ENCODE data around the gene SV2C. TPM values are rescaled to one million over a fixed set of nuclear protein-coding genes. Genes with fewer than 3 reads are reported as not detected.

Gene SV2C
- polyA plus RNA-seq, 2 donors: 0.22 to 0.43 TPM

GRCh38 chr5:76384189-76384588 lies 301.0 kb downstream of the SV2C start:
- H3K27ac ChIP-seq (ENCODE audit: low read depth in 2 of 2, low read length in 1 of 2): no peak overlapping the region

GRCh38 chr5:76384705-76385104 lies 301.5 kb downstream of the SV2C start:
- Histone ChIP-seq H3K9me3 (ENCODE audit: control insufficient read depth in 2 of 2, insufficient read depth in 1 of 2, low read depth in 1 of 2, low read length in 1 of 2) (no peaks in the 10 kb centered on the region), H3K27ac (ENCODE audit: low read depth in 2 of 2, low read length in 1 of 2) (no peak overlapping the region), H3K4me1 (ENCODE audit: control insufficient read depth in 2 of 2, insufficient read depth in 2 of 2, low read length in 1 of 2) (peaks cover 0 to 3% of the 10 kb centered on the region in 2 donors), H3K4me3 (ENCODE audit: low read depth in 1 of 2, low read length in 2 of 2) (no peak overlapping the region), H3K27me3 (ENCODE audit: control insufficient read depth in 1 of 2, insufficient read depth in 2 of 2, low read length in 2 of 2) (no peaks in the 10 kb centered on the region), H3K36me3 (ENCODE audit: control insufficient read depth in 2 of 2, insufficient read depth in 2 of 2, low read length in 1 of 2) (no peaks in the 10 kb centered on the region)
- 76 to 77% methylated on average over 3 of the region's 3 CpGs for WGBS, 2 donors

More at GRCh38 chr5:76384189-76384588, 301.0 kb downstream of the SV2C start:
- H3K9me3 ChIP-seq (ENCODE audit: control insufficient read depth in 2 of 2, insufficient read depth in 1 of 2, low read depth in 1 of 2, low read length in 1 of 2): no peaks in the 10 kb centered on the region
- peaks cover 0 to 3% of the 10 kb centered on the region in 2 donors for H3K4me1 ChIP-seq (ENCODE audit: control insufficient read depth in 2 of 2, insufficient read depth in 2 of 2, low read length in 1 of 2)
- no peaks in the 10 kb centered on the region for H3K27me3 ChIP-seq (ENCODE audit: control insufficient read depth in 1 of 2, insufficient read depth in 2 of 2, low read length in 2 of 2)
- H3K36me3 ChIP-seq (ENCODE audit: control insufficient read depth in 2 of 2, insufficient read depth in 2 of 2, low read length in 1 of 2): no peaks in the 10 kb centered on the region
- 36 to 52% methylated on average over 4 of the region's 4 CpGs for WGBS, 2 donors
- no peak overlapping the region for H3K4me3 ChIP-seq (ENCODE audit: low read depth in 1 of 2, low read length in 2 of 2)

- H3K27me3 ChIP-seq (ENCODE audit: control insufficient read depth in 1 of 2, insufficient read depth in 2 of 2, low read length in 2 of 2): no peaks in the 10 kb centered on the region
- H3K4me1 ChIP-seq (ENCODE audit: control insufficient read depth in 2 of 2, insufficient read depth in 2 of 2, low read length in 1 of 2): peaks cover 0 to 3% of the 10 kb centered on the region in 2 donors
- no peak overlapping the region for H3K27ac ChIP-seq (ENCODE audit: low read depth in 2 of 2, low read length in 1 of 2)
- no peaks in the 10 kb centered on the region for H3K36me3 ChIP-seq (ENCODE audit: control insufficient read depth in 2 of 2, insufficient read depth in 2 of 2, low read length in 1 of 2)
- no peak overlapping the region for H3K4me3 ChIP-seq (ENCODE audit: low read depth in 1 of 2, low read length in 2 of 2)
- 81 to 94% methylated on average over 5 of the region's 5 CpGs for WGBS, 2 donors
- no peaks in the 10 kb centered on the region for H3K9me3 ChIP-seq (ENCODE audit: control insufficient read depth in 2 of 2, insufficient read depth in 1 of 2, low read depth in 1 of 2, low read length in 1 of 2)
Measured at GRCh38 chr5:76385540-76385939, 302.4 kb downstream of the SV2C start.

- H3K4me3 ChIP-seq (ENCODE audit: low read depth in 1 of 2, low read length in 2 of 2): no peak overlapping the region
- no peak overlapping the region for H3K27ac ChIP-seq (ENCODE audit: low read depth in 2 of 2, low read length in 1 of 2)
- no peaks in the 10 kb centered on the region for H3K9me3 ChIP-seq (ENCODE audit: control insufficient read depth in 2 of 2, insufficient read depth in 1 of 2, low read depth in 1 of 2, low read length in 1 of 2)
- H3K4me1 ChIP-seq (ENCODE audit: control insufficient read depth in 2 of 2, insufficient read depth in 2 of 2, low read length in 1 of 2): peaks cover 0 to 3% of the 10 kb centered on the region in 2 donors
- no peaks in the 10 kb centered on the region for H3K27me3 ChIP-seq (ENCODE audit: control insufficient read depth in 1 of 2, insufficient read depth in 2 of 2, low read length in 2 of 2)
- no peaks in the 10 kb centered on the region for H3K36me3 ChIP-seq (ENCODE audit: control insufficient read depth in 2 of 2, insufficient read depth in 2 of 2, low read length in 1 of 2)
- 41 to 49% methylated on average over 5 of the region's 5 CpGs for WGBS, 2 donors
Measured at GRCh38 chr5:76386360-76386759, 303.2 kb downstream of the SV2C start.

GRCh38 chr5:76388236-76388635 lies 305.1 kb downstream of the SV2C start:
- 47 to 50% methylated on average over 1 of the region's 1 CpG for WGBS, 2 donors
- H3K27me3 ChIP-seq (ENCODE audit: control insufficient read depth in 1 of 2, insufficient read depth in 2 of 2, low read length in 2 of 2): no peaks in the 10 kb centered on the region
- H3K4me1 ChIP-seq (ENCODE audit: control insufficient read depth in 2 of 2, insufficient read depth in 2 of 2, low read length in 1 of 2): peaks cover 0 to 3% of the 10 kb centered on the region in 2 donors
- H3K4me3 ChIP-seq (ENCODE audit: low read depth in 1 of 2, low read length in 2 of 2): no peak overlapping the region
- H3K27ac ChIP-seq (ENCODE audit: low read depth in 2 of 2, low read length in 1 of 2): no peak overlapping the region
- no peaks in the 10 kb centered on the region for H3K36me3 ChIP-seq (ENCODE audit: control insufficient read depth in 2 of 2, insufficient read depth in 2 of 2, low read length in 1 of 2)
- no peaks in the 10 kb centered on the region for H3K9me3 ChIP-seq (ENCODE audit: control insufficient read depth in 2 of 2, insufficient read depth in 1 of 2, low read depth in 1 of 2, low read length in 1 of 2)

- H3K9me3 ChIP-seq (ENCODE audit: control insufficient read depth in 2 of 2, insufficient read depth in 1 of 2, low read depth in 1 of 2, low read length in 1 of 2): no peaks in the 10 kb centered on the region
- no peak overlapping the region for H3K27ac ChIP-seq (ENCODE audit: low read depth in 2 of 2, low read length in 1 of 2)
- H3K36me3 ChIP-seq (ENCODE audit: control insufficient read depth in 2 of 2, insufficient read depth in 2 of 2, low read length in 1 of 2): no peaks in the 10 kb centered on the region
- 85 to 87% methylated on average over 11 of the region's 11 CpGs for WGBS, 2 donors
- H3K27me3 ChIP-seq (ENCODE audit: control insufficient read depth in 1 of 2, insufficient read depth in 2 of 2, low read length in 2 of 2): no peaks in the 10 kb centered on the region
- H3K4me1 ChIP-seq (ENCODE audit: control insufficient read depth in 2 of 2, insufficient read depth in 2 of 2, low read length in 1 of 2): peaks cover 0 to 3% of the 10 kb centered on the region in 2 donors
- no peak overlapping the region for H3K4me3 ChIP-seq (ENCODE audit: low read depth in 1 of 2, low read length in 2 of 2)
Measured at GRCh38 chr5:76388791-76389512, 305.8 kb downstream of the SV2C start.

- Histone ChIP-seq H3K27ac (ENCODE audit: low read depth in 2 of 2, low read length in 1 of 2) (no peak overlapping the region), H3K4me1 (ENCODE audit: control insufficient read depth in 2 of 2, insufficient read depth in 2 of 2, low read length in 1 of 2) (peaks cover 0 to 3% of the 10 kb centered on the region in 2 donors)
Measured at GRCh38 chr5:76389513-76390154, 306.5 kb downstream of the SV2C start.

GRCh38 chr5:76391014-76391413 lies 307.8 kb downstream of the SV2C start:
- 81 to 86% methylated on average over 9 of the region's 9 CpGs for WGBS, 2 donors
- H3K27me3 ChIP-seq (ENCODE audit: control insufficient read depth in 1 of 2, insufficient read depth in 2 of 2, low read length in 2 of 2): no peaks in the 10 kb centered on the region
- no peaks in the 10 kb centered on the region for H3K36me3 ChIP-seq (ENCODE audit: control insufficient read depth in 2 of 2, insufficient read depth in 2 of 2, low read length in 1 of 2)
- no peak overlapping the region for H3K27ac ChIP-seq (ENCODE audit: low read depth in 2 of 2, low read length in 1 of 2)
- no peaks in the 10 kb centered on the region for H3K9me3 ChIP-seq (ENCODE audit: control insufficient read depth in 2 of 2, insufficient read depth in 1 of 2, low read depth in 1 of 2, low read length in 1 of 2)
- no peak overlapping the region for H3K4me3 ChIP-seq (ENCODE audit: low read depth in 1 of 2, low read length in 2 of 2)
- peaks cover 0 to 3% of the 10 kb centered on the region in 2 donors for H3K4me1 ChIP-seq (ENCODE audit: control insufficient read depth in 2 of 2, insufficient read depth in 2 of 2, low read length in 1 of 2)

More at GRCh38 chr5:76389513-76390154, 306.5 kb downstream of the SV2C start:
- Histone ChIP-seq H3K4me3 (ENCODE audit: low read depth in 1 of 2, low read length in 2 of 2) (no peak overlapping the region), H3K9me3 (ENCODE audit: control insufficient read depth in 2 of 2, insufficient read depth in 1 of 2, low read depth in 1 of 2, low read length in 1 of 2) (no peaks in the 10 kb centered on the region), H3K36me3 (ENCODE audit: control insufficient read depth in 2 of 2, insufficient read depth in 2 of 2, low read length in 1 of 2) (no peaks in the 10 kb centered on the region), H3K27me3 (ENCODE audit: control insufficient read depth in 1 of 2, insufficient read depth in 2 of 2, low read length in 2 of 2) (no peaks in the 10 kb centered on the region)
- 75 to 87% methylated on average over 13 of the region's 13 CpGs for WGBS, 2 donors

- no peaks in the 10 kb centered on the region for H3K9me3 ChIP-seq (ENCODE audit: control insufficient read depth in 2 of 2, insufficient read depth in 1 of 2, low read depth in 1 of 2, low read length in 1 of 2)
- H3K4me1 ChIP-seq (ENCODE audit: control insufficient read depth in 2 of 2, insufficient read depth in 2 of 2, low read length in 1 of 2): no peaks in the 10 kb centered on the region
- WGBS, 2 donors: 79 to 80% methylated on average over 5 of the region's 5 CpGs
- H3K27ac ChIP-seq (ENCODE audit: low read depth in 2 of 2, low read length in 1 of 2): no peak overlapping the region
- no peaks in the 10 kb centered on the region for H3K36me3 ChIP-seq (ENCODE audit: control insufficient read depth in 2 of 2, insufficient read depth in 2 of 2, low read length in 1 of 2)
- no peaks in the 10 kb centered on the region for H3K27me3 ChIP-seq (ENCODE audit: control insufficient read depth in 1 of 2, insufficient read depth in 2 of 2, low read length in 2 of 2)
- no peak overlapping the region for H3K4me3 ChIP-seq (ENCODE audit: low read depth in 1 of 2, low read length in 2 of 2)
Measured at GRCh38 chr5:76393035-76393680, 310.0 kb downstream of the SV2C start.
